GM23248 (cell line): ENCODE data around the gene TBXAS1. TPM values are rescaled to one million over a fixed set of nuclear protein-coding genes. Genes with fewer than 3 reads are reported as not detected.

ENCODE experiments used
- DNase-seq: peaks from one replicate; pipeline ENCODE4 v3.0.0-alpha.2; 2015
- H2AFZ ChIP-seq: fragments of 200-600 bp; sonication (generic); 2 replicates; pipeline ENCODE4 v1.6.1; 2016; ENCODE audit warnings: antibody characterized with exemption
- H3F3A ChIP-seq: fragments of 200-600 bp; sonication (generic); 2 replicates; pipeline ENCODE4 v1.6.1; 2016; ENCODE audit warnings: mild to moderate bottlenecking, antibody characterized with exemption, mixed run types; ENCODE audit not compliant: insufficient read depth
- H3K27ac ChIP-seq: fragments of 200-600 bp; sonication (generic); 2 replicates; pipeline ENCODE4 v1.5.1; 2016; ENCODE audit warnings: mild to moderate bottlenecking
- H3K27me3 ChIP-seq: fragments of 200-600 bp; sonication (generic); replicated peaks from 2 replicates; pipeline ENCODE4 v1.6.1; 2016; ENCODE audit warnings: mild to moderate bottlenecking; ENCODE audit not compliant: insufficient read depth
- H3K36me3 ChIP-seq: fragments of 200-600 bp; sonication (generic); 2 replicates; pipeline ENCODE4 v1.6.1; 2016; ENCODE audit warnings: low read depth, mild to moderate bottlenecking
- H3K4me1 ChIP-seq: fragments of 200-600 bp; sonication (generic); 2 replicates; pipeline ENCODE4 v1.6.1; 2016; ENCODE audit warnings: mild to moderate bottlenecking; ENCODE audit not compliant: insufficient read depth
- H3K4me2 ChIP-seq: fragments of 200-600 bp; sonication (generic); one replicate; pipeline ENCODE4 v1.6.1; 2016; ENCODE audit warnings: mild to moderate bottlenecking; ENCODE audit not compliant: unreplicated experiment
- H3K4me3 ChIP-seq: fragments of 200-600 bp; sonication (generic); 2 replicates; pipeline ENCODE4 v1.5.1; 2016; ENCODE audit warnings: mild to moderate bottlenecking
- H3K79me2 ChIP-seq: fragments of 200-600 bp; sonication (generic); 2 replicates; pipeline ENCODE4 v1.6.1; 2016; ENCODE audit warnings: mild to moderate bottlenecking; ENCODE audit not compliant: insufficient read depth
- H3K9ac ChIP-seq: fragments of 200-600 bp; sonication (generic); 2 replicates; pipeline ENCODE4 v1.6.1; 2016; ENCODE audit warnings: mild to moderate bottlenecking
- H3K9me2 ChIP-seq: fragments of 200-600 bp; sonication (generic); 2 replicates; pipeline ENCODE4 v1.6.1; 2016; ENCODE audit warnings: mixed run types, mild to moderate bottlenecking, moderate library complexity; ENCODE audit not compliant: insufficient read depth
- H3K9me3 ChIP-seq: fragments of 200-600 bp; sonication (generic); one replicate; pipeline ENCODE4 v1.6.1; 2017; ENCODE audit warnings: low read depth
- H4K20me1 ChIP-seq: fragments of 200-600 bp; sonication (generic); 2 replicates; pipeline ENCODE4 v1.6.0; 2016; ENCODE audit not compliant: insufficient read depth
- EZH2 ChIP-seq: fragments of 200-600 bp; sonication (generic); IDR thresholded peaks from 2 replicates; pipeline ENCODE4 v1.6.1; 2018; ENCODE audit warnings: antibody characterized with exemption, mild to moderate bottlenecking; ENCODE audit not compliant: insufficient read depth, poor library complexity, severe bottlenecking
- EZH2phosphoT487 ChIP-seq: fragments of 200-600 bp; sonication (generic); IDR thresholded peaks from 2 replicates; pipeline ENCODE4 v1.6.1; 2018; ENCODE audit warnings: antibody characterized with exemption, moderate library complexity, mild to moderate bottlenecking, low read depth; ENCODE audit not compliant: insufficient read depth
- WGBS, 2 experiments: methylation state at CpG; one replicate each; pipeline ENCODE4 v1.1.6; 2015 to 2017; ENCODE audit warnings: low lambda C conversion rate in 2 of 2, low coverage in 1 of 2; ENCODE audit errors: missing lambda C conversion rate in 2 of 2; 5-methylcytosine and 5-hydroxymethylcytosine counted together
- in situ Hi-C: fragments of 300-500 bp; cut with MboI; formaldehyde crosslinking; loops from 2 replicates; pipeline ENCODE4 v1.15.0; 2020
- polyA plus RNA-seq: library from polyadenylated mRNA; unstranded; fragments of >200 nt; fragmentation: Nextera tagmentation; extraction: Ambion mirVana; gene quantifications from 2 replicates; pipeline ENCODE4 v1.2.1, GENCODE V29; 2016
- total RNA-seq: library from RNA; depleted of rRNA; stranded (reverse); fragments of >200 nt; shearing (Covaris generic); gene quantifications from 2 replicates; pipeline ENCODE4 v1.2.3, GENCODE V29; 2014

TBXAS1 gene
- total and polyA plus RNA-seq, 2 experiments from 2014 or later, result 0.49 TPM; not detected in 1

DNA sequence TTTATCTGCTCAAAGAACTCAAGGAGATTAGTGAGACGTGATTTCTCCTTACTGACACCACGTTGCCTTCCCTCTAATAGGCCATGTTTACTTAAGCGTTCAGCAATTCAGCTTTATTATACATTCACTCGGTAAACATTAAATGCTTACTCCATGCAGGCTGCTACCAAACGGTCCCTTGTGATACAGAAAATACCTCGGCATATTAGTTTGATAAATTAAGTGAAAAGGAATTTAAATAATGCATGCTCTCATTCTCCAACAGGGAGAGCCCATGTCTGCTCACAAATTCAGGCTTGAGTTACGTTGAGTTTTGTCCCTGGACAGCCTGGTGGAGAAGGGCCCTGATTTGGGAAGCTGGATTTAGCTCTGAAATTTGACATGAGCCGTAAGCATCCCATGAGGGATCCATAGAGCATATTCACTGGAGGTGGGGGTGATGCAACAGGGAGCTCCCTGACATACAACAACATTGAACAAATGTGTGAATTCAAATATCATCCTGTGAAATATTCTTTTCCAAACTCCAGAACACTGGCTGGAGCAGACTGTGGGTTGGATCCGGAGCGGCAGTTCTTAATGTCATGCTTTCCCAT lies 86.3 kb downstream of the TBXAS1 start:
- Histone ChIP-seq H3K4me2 (peak overlapping the region; percentile 44), H3K9me3 (no peaks in the 10 kb centered on the region), H2AFZ (peak overlapping the region; percentile 24; the same call in 1 of the 2 replicates), H3K4me1 (peaks cover 32% of the 10 kb centered on the region), H3K79me2 (no peaks in the 10 kb centered on the region), H3K9ac (peak overlapping the region; percentile 61; the same call in 1 of the 2 replicates), H3K36me3 (no peaks in the 10 kb centered on the region), H3K27ac (peak overlapping the region; percentile 88), H3K4me3 (no peak overlapping the region), H3K27me3 (no peaks in the 10 kb centered on the region), H4K20me1 (no peaks in the 10 kb centered on the region), H3F3A (peaks cover 34% of the 10 kb centered on the region), H3K9me2 (no peaks in the 10 kb centered on the region)
- in situ Hi-C loops, result no loop called here
- TF ChIP-seq EZH2phosphoT487, result no peak
- TF ChIP-seq EZH2, result no peak
- DNase-seq, result peak; percentile 43
- 87 to 88% methylated on average over 10 of the region's 10 CpGs for WGBS, 2 experiments

DNA sequence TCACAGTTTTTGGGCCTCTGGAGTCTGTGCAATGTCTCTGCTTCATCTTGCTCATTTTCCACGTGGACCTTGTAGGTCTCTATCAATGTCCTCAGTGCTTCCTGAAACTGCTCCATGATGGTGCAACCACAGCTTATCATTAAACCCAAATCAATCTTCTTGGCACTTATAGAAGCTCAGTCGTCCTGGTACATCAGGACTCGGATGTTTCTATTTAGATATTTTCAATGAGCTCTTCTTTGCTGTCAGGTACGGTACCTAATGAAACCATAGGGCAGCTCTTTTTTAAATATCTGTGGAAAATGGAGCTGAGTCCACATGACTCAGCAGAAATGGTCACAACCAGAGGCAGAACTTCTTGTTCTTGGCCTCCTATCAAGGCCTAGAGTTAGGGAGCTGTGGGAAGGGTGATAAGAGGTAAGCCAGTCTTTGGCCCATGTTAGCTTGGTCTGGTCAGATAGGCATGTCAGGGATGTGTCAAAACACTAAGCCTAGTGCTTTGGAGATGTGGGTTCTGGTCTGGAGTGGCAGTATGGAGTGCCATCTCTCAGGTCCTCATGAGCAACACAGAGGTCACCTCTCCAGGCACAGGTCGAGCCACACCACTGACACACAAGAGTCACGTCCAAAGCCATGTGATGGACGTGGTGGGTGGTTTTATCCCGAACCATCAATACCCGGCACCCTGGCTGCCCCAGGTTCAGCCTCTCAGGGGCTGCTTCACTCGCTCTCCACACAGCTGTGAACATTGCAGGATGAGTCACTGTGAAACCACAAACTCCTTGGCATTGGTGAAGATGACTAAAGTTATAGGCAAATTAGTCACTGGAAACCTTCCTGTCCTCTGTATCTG lies 87.0 kb downstream of the TBXAS1 start:
- WGBS, 2 experiments, result 32 to 33% methylated on average over 10 of the region's 10 CpGs
- Histone ChIP-seq H2AFZ (peak overlapping the region; percentile 24; the same call in 1 of the 2 replicates), H3K9ac (peak overlapping the region; percentile 61), H3K4me1 (peaks cover 32% of the 10 kb centered on the region), H3K27me3 (no peaks in the 10 kb centered on the region), H3K4me3 (no peak overlapping the region), H3K9me2 (no peaks in the 10 kb centered on the region), H3F3A (peaks cover 34% of the 10 kb centered on the region), H3K36me3 (no peaks in the 10 kb centered on the region), H4K20me1 (no peaks in the 10 kb centered on the region), H3K27ac (peak overlapping the region; percentile 88), H3K9me3 (no peaks in the 10 kb centered on the region), H3K4me2 (peak overlapping the region; percentile 44), H3K79me2 (no peaks in the 10 kb centered on the region)
- TF ChIP-seq EZH2phosphoT487 (no peak), EZH2 (no peak)
- in situ Hi-C loops, result no loop called here
- peak; percentile 98 for DNase-seq

DNA sequence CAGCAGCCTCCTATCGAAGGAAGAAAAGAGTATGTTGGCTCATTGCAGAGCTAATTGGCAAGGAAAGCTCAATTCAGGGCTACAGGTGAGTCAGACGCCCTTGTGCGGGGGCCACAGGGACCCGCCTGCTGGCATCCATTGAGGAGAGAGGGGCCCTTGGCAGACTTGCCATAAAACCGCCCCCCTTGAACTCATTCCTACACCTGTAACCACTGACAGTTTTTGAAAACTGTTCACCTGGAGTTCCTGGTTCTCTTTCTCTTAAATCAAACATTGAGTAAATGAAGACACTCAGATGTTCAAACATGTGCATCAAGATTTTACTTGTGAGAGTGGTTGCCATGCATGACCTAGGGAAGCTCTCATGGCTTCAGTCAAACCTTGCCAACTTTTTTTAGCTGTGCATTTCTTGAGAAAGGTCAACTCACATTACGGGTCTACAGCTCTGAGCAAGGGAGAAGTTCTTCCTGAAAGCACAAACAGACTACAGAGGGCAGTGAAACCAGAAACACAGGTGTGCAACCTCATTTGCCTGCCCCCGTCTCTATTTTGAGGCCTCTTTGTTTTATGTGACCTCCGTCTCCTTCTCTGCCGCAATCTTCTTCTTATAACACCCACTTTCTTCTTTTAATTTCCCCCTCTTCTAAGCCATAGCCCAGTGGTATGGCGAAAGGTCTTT lies 87.8 kb downstream of the TBXAS1 start:
- H2AFZ ChIP-seq, result no peak overlapping the region
- in situ Hi-C loops, result no loop called here
- TF ChIP-seq EZH2, result no peak
- no peak overlapping the region for H3K27ac ChIP-seq
- WGBS, 2 experiments, result 51 to 55% methylated on average over 10 of the region's 10 CpGs
- H3K9me3 ChIP-seq, result no peaks in the 10 kb centered on the region
- no peaks in the 10 kb centered on the region for H3K27me3 ChIP-seq
- H3K4me2 ChIP-seq, result peak overlapping the region; percentile 46
- H3K9me2 ChIP-seq, result no peaks in the 10 kb centered on the region
- no peaks in the 10 kb centered on the region for H3K36me3 ChIP-seq
- no peak overlapping the region for H3K4me3 ChIP-seq
- no peaks in the 10 kb centered on the region for H3K79me2 ChIP-seq
- H4K20me1 ChIP-seq, result no peaks in the 10 kb centered on the region
- H3K4me1 ChIP-seq, result peaks cover 32% of the 10 kb centered on the region
- peak; percentile 9 for DNase-seq
- H3K9ac ChIP-seq, result no peak overlapping the region
- peaks cover 34% of the 10 kb centered on the region for H3F3A ChIP-seq

DNA sequence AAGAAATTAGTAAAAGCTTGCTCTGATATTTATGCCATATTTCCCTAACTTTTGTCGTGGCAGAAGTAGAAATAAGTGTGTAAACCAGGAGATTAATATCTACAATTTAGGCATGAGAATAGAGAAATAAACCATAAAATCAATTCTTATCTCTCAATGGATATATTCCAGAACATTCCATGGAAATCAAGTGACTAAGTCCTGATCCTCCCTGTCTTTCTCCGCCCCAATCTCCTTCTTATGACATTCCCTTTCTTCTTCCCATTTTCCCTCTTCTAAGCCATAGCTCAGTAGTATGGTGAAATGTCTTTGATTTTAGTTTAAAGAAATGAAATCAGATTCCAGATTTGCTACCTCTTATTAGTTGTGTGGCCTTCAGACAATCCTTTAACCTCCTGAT lies 88.8 kb downstream of the TBXAS1 start:
- H3K9ac ChIP-seq, result no peak overlapping the region
- H2AFZ ChIP-seq, result no peak overlapping the region
- no peak overlapping the region for H3K4me2 ChIP-seq
- in situ Hi-C loops, result no loop called here
- H4K20me1 ChIP-seq, result no peaks in the 10 kb centered on the region
- H3K9me3 ChIP-seq, result no peaks in the 10 kb centered on the region
- DNase-seq, result no peak
- H3F3A ChIP-seq, result peaks cover 34% of the 10 kb centered on the region
- H3K27ac ChIP-seq, result no peak overlapping the region
- no peak for TF ChIP-seq EZH2
- WGBS, 2 experiments, result 96% methylated on average over 2 of the region's 2 CpGs
- peaks cover 32% of the 10 kb centered on the region for H3K4me1 ChIP-seq
- H3K9me2 ChIP-seq, result no peaks in the 10 kb centered on the region
- H3K79me2 ChIP-seq, result no peaks in the 10 kb centered on the region
- H3K27me3 ChIP-seq, result no peaks in the 10 kb centered on the region
- no peaks in the 10 kb centered on the region for H3K36me3 ChIP-seq
- H3K4me3 ChIP-seq, result no peak overlapping the region
